H1 (cell line): Measurements from ENCODE around the gene LRRC23. TPM values are rescaled to one million over a fixed set of nuclear protein-coding genes. Genes with fewer than 3 reads are reported as not detected.

ENCODE experiments used
- CTCF ChIA-PET: fragments of 300-600 bp; sonication (Branson Sonifier 250); formaldehyde crosslinking; loops from one replicate; lab custom pipeline; 2021; ENCODE audit not compliant: partially characterized antibody; lab: Charles Lee
- POLR2A ChIA-PET: fragments of 300-600 bp; sonication (Branson Sonifier 250); formaldehyde crosslinking; loops from one replicate; lab custom pipeline; 2021; ENCODE audit warnings: inconsistent platforms; ENCODE audit not compliant: partially characterized antibody; lab: Charles Lee
- DNase-seq, 2 experiments: peaks; one replicate each; pipeline versions ENCODE4 v3.0.0 to v3.0.0-alpha.2; 2010 to 2022; ENCODE audit warnings: low spot score in 2 of 2, low read depth in 1 of 2, mixed read lengths in 1 of 2
- FAIRE-seq: peaks from 2 replicates; lab custom pipeline; 2011; peaks lifted over from hg19 to GRCh38; lab: Jason Lieb, UNC
- H2AFZ ChIP-seq: 2 replicates; pipeline ENCODE4 v1.8.1; 2012; ENCODE audit warnings: low read length, inconsistent platforms
- H2AK5ac ChIP-seq: 2 replicates; pipeline ENCODE4 v1.6.1; 2013; ENCODE audit warnings: low read depth, low read length
- H2BK120ac ChIP-seq: replicated peaks from 2 replicates; pipeline ENCODE3; 2013; ENCODE audit warnings: low read depth, low read length, inconsistent platforms
- H2BK12ac ChIP-seq: 2 replicates; pipeline ENCODE4 v1.6.1; 2013; ENCODE audit warnings: low read depth, low read length
- H2BK15ac ChIP-seq: 2 replicates; pipeline ENCODE4 v1.6.1; 2013; ENCODE audit warnings: low read length
- H2BK20ac ChIP-seq: 2 replicates; pipeline ENCODE4 v1.6.1; 2013; ENCODE audit warnings: low read length
- H2BK5ac ChIP-seq: 2 replicates; pipeline ENCODE4 v1.6.1; 2013; ENCODE audit warnings: low read depth, low read length
- H3K14ac ChIP-seq: 2 replicates; pipeline ENCODE4 v1.6.1; 2013; ENCODE audit warnings: inconsistent platforms; ENCODE audit not compliant: insufficient read length
- H3K18ac ChIP-seq: 2 replicates; pipeline ENCODE4 v1.6.1; 2013; ENCODE audit warnings: low read length; ENCODE audit errors: extremely low read depth
- H3K23ac ChIP-seq: 2 replicates; pipeline ENCODE4 v1.6.1; 2013; ENCODE audit warnings: inconsistent platforms; ENCODE audit not compliant: insufficient read length
- H3K23me2 ChIP-seq: 2 replicates; pipeline ENCODE4 v1.6.1; 2013; ENCODE audit warnings: low read depth, low read length
- H3K27ac ChIP-seq: 2 replicates; pipeline ENCODE4 v1.6.1; 2011; ENCODE audit warnings: low read depth, low read length, inconsistent platforms
- H3K27me3 ChIP-seq, 4 experiments: replicated peaks in 1 of 4; 1 replicate in 1 of 4; 2 replicates in 3 of 4; pipeline versions ENCODE4 v1.6.1 to v1.8.1; 2011 to 2013; ENCODE audit warnings: low read length in 3 of 4, mild to moderate bottlenecking in 3 of 4, inconsistent platforms in 2 of 4, mixed read lengths in 2 of 4, moderate library complexity in 1 of 4; ENCODE audit not compliant: control insufficient read depth in 3 of 4, insufficient read depth in 3 of 4; ENCODE audit errors: extremely low read depth in 1 of 4
- H3K36me3 ChIP-seq, 4 experiments: 2 replicates each; pipeline versions ENCODE4 v1.6.1 to v1.8.1; 2011 to 2013; ENCODE audit warnings: mild to moderate bottlenecking in 4 of 4, low read length in 3 of 4, moderate library complexity in 2 of 4, control low read depth in 1 of 4, inconsistent platforms in 1 of 4; ENCODE audit not compliant: insufficient read depth in 4 of 4, control insufficient read depth in 2 of 4
- H3K4ac ChIP-seq: replicated peaks from 2 replicates; pipeline ENCODE3; 2013; ENCODE audit warnings: low read length, low read depth, mixed read lengths, inconsistent platforms; ENCODE audit not compliant: insufficient read length
- H3K4me1 ChIP-seq, 4 experiments: replicated peaks in 1 of 4; 1 replicate in 1 of 4; 2 replicates in 3 of 4; pipeline versions ENCODE4 v1.6.1 to v1.8.1; 2011 to 2013; ENCODE audit warnings: low read length in 3 of 4, inconsistent platforms in 2 of 4, mixed read lengths in 1 of 4; ENCODE audit not compliant: insufficient read depth in 4 of 4, control insufficient read depth in 3 of 4
- H3K4me2 ChIP-seq, 2 experiments: 2 replicates each; pipeline versions ENCODE4 v1.6.1 to v1.8.1; 2011 to 2013; ENCODE audit warnings: low read depth in 2 of 2, low read length in 2 of 2, control low read depth in 1 of 2, inconsistent platforms in 1 of 2, mild to moderate bottlenecking in 1 of 2; ENCODE audit not compliant: insufficient read depth in 1 of 2
- H3K4me3 ChIP-seq, 4 experiments: fragments of 200-600, 300-600 bp in 1 of 4; sonication (generic), shearing (Covaris generic), sonication (Bioruptor Twin) in 1 of 4; 2 replicates each; pipeline versions ENCODE4 v1.5.1 to v1.8.1; 2011 to 2016; ENCODE audit warnings: low read length in 4 of 4, low read depth in 3 of 4, control low read depth in 2 of 4, inconsistent platforms in 2 of 4, mild to moderate bottlenecking in 2 of 4, mixed read lengths in 1 of 4, moderate library complexity in 1 of 4; ENCODE audit not compliant: insufficient read depth in 2 of 4; ENCODE audit errors: extremely low read depth in 1 of 4
- H3K56ac ChIP-seq: replicated peaks from 2 replicates; pipeline ENCODE3; 2013; ENCODE audit warnings: low read depth, mild to moderate bottlenecking, mixed read lengths, low read length, inconsistent platforms; ENCODE audit not compliant: insufficient read length
- H3K79me1 ChIP-seq: 2 replicates; pipeline ENCODE4 v1.6.1; 2013; ENCODE audit warnings: low read depth, low read length, control low read depth
- H3K79me2 ChIP-seq, 2 experiments: 2 replicates each; pipeline versions ENCODE4 v1.6.1 to v1.8.1; 2012 to 2013; ENCODE audit warnings: low read length in 2 of 2, mild to moderate bottlenecking in 2 of 2, inconsistent platforms in 1 of 2; ENCODE audit not compliant: insufficient read depth in 2 of 2, control insufficient read depth in 1 of 2
- H3K9ac ChIP-seq, 4 experiments: replicated peaks in 1 of 4; 1 replicate in 1 of 4; 2 replicates in 3 of 4; pipeline versions ENCODE4 v1.6.1 to v1.8.1; 2011 to 2013; ENCODE audit warnings: low read depth in 3 of 4, low read length in 3 of 4, control low read depth in 2 of 4, mild to moderate bottlenecking in 2 of 4, moderate library complexity in 2 of 4, inconsistent platforms in 1 of 4; ENCODE audit errors: extremely low read depth in 1 of 4
- H3K9me3 ChIP-seq, 2 experiments: 2 replicates each; pipeline versions ENCODE4 v1.6.1 to v1.8.1; 2012 to 2013; ENCODE audit warnings: mild to moderate bottlenecking in 2 of 2, moderate library complexity in 2 of 2, control low read depth in 1 of 2, inconsistent platforms in 1 of 2, low read depth in 1 of 2, low read length in 1 of 2, mixed read lengths in 1 of 2; ENCODE audit not compliant: insufficient read depth in 2 of 2
- H4K20me1 ChIP-seq, 2 experiments: replicated peaks in 1 of 2; 2 replicates each; pipeline versions ENCODE3 to v1.8.1; 2011 to 2013; ENCODE audit warnings: inconsistent platforms in 2 of 2, low read length in 2 of 2, mild to moderate bottlenecking in 1 of 2; ENCODE audit not compliant: insufficient read depth in 2 of 2, control insufficient read depth in 1 of 2
- H4K5ac ChIP-seq: 2 replicates; pipeline ENCODE4 v1.6.1; 2013; ENCODE audit warnings: low read length, low read depth, mixed read lengths, inconsistent platforms; ENCODE audit not compliant: insufficient read length
- H4K8ac ChIP-seq: 2 replicates; pipeline ENCODE4 v1.8.0; 2013; ENCODE audit warnings: mild to moderate bottlenecking, moderate library complexity, low read length, inconsistent platforms; ENCODE audit not compliant: insufficient read depth; ENCODE audit errors: extremely low read depth
- H4K91ac ChIP-seq: replicated peaks from 2 replicates; pipeline ENCODE3; 2013; ENCODE audit warnings: low read length, mixed read lengths, inconsistent platforms; ENCODE audit not compliant: insufficient read length
- ASH2L ChIP-seq: fragments of 200-600, 300-600 bp; sonication (generic); IDR thresholded peaks from one replicate; pipeline ENCODE4 v1.7.1; 2017; ENCODE audit warnings: low read length
- CBX8 ChIP-seq: fragments of 300-800, 300-1000 bp; sonication (generic); IDR thresholded peaks from 2 replicates; pipeline ENCODE4 v1.7.1; 2016; ENCODE audit warnings: low read depth, low read length, borderline replicate concordance
- HDAC2 ChIP-seq, 2 experiments: fragments of 300-600 bp in 1 of 2; sonication (generic) in 1 of 2; IDR thresholded peaks; 2 replicates each; pipeline ENCODE4 v1.6.1; 2011 to 2012; ENCODE audit warnings: low read depth in 2 of 2, low read length in 2 of 2, mild to moderate bottlenecking in 2 of 2, moderate library complexity in 2 of 2, borderline replicate concordance in 1 of 2, inconsistent platforms in 1 of 2
- KDM4A ChIP-seq: IDR thresholded peaks from one replicate; pipeline ENCODE4 v1.7.1; 2012; ENCODE audit warnings: low read depth, mild to moderate bottlenecking, moderate library complexity, low read length, inconsistent platforms; ENCODE audit not compliant: severe bottlenecking
- ZNF274 ChIP-seq: IDR thresholded peaks from 2 replicates; pipeline ENCODE4 v1.7.0; 2012; ENCODE audit warnings: low read length, borderline replicate concordance; ENCODE audit errors: extremely low read depth
- WGBS, 2 experiments: shearing (Covaris generic) in 1 of 2; methylation state at CpG; one replicate each; pipeline versions ENCODE4 v1.1.6 to v1.1.7; 2013 to 2015; ENCODE audit warnings: low lambda C conversion rate in 2 of 2, mixed read lengths in 2 of 2, inconsistent platforms in 1 of 2, low coverage in 1 of 2, missing lambda C conversion rate in 1 of 2; ENCODE audit not compliant: insufficient replicate concordance in 2 of 2, insufficient coverage in 1 of 2, insufficient read length in 1 of 2; ENCODE audit errors: extremely low coverage in 1 of 2, missing lambda C conversion rate in 1 of 2; 5-methylcytosine and 5-hydroxymethylcytosine counted together
- polyA plus RNA-seq, 7 experiments: library from polyadenylated mRNA; depleted of rRNA in 3 of 7; stranded (reverse) in 5 of 7; unstranded in 2 of 7; fragments of >200 nt in 5 of 7; fragments of 200-250 nt in 2 of 7; gene quantifications; 1 replicate in 5 of 7; 2 replicates in 1 of 7; 4 replicates in 1 of 7; pipeline versions ENCODE4 v1.2.1 to v1.2.3, GENCODE V29; 2011 to 2013; ENCODE audit warnings: missing spikeins in 2 of 7, mixed read lengths in 2 of 7
- total RNA-seq: library from RNA; stranded (reverse); fragmentation: NEBNext Ultra II Directional; extraction: Animal tissue kit (Norgen Biotek cat#: 25700); gene quantifications from 2 replicates; pipeline ENCODE4 v1.2.1, GENCODE V29; 2021

The LRRC23 gene
- total and polyA plus RNA-seq, 2 of the 8 experiments (the other 6 are each of a cell fraction or from before 2014, with no cell fraction given) = 2.5 to 3.6 TPM

DNA sequence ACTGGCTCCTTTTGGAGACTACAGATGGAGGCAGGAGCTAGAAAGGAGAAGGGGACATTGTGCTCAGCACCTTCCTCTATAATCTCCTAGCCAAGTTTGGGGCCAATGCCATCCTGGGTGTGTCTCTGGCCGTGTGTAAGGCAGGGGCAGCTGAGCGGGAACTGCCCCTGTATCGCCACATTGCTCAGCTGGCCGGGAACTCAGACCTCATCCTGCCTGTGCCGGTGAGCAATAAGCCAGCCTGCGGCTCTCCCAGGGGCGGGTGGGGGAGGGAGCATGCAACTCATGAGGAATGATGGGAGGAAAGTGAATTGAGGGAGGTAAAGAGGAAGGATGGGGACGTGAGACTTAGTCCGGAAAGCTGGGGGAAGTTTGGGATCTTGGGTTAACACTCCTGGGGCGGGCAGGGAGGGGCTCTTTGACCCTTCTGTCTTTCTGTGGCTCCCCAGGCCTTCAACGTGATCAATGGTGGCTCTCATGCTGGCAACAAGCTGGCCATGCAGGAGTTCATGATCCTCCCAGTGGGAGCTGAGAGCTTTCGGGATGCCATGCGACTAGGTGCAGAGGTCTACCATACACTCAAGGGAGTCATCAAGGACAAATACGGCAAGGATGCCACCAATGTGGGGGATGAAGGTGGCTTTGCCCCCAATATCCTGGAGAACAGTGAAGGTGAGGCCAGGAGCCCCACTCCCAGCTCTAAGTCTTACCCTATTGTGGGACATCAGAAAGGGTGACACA lies 13.0 kb downstream of the LRRC23 start:
- Histone ChIP-seq H2BK15ac (no peak overlapping the region), H2AK5ac (no peak overlapping the region), H3K79me2 (peaks cover 0 to 9% of the 10 kb centered on the region in 2 experiments; a peak in 1 of 4 replicates), H3K4me1 (peaks cover 0 to 18% (median 9%) of the 10 kb centered on the region in 4 experiments; a peak in 6 of 7 replicates), H3K36me3 (peaks cover 26 to 64% (median 43%) of the 10 kb centered on the region in 4 experiments), H3K9ac (no peak overlapping the region), H4K91ac (no peak overlapping the region), H4K8ac (no peak overlapping the region), H3K56ac (no peak overlapping the region), H3K79me1 (peaks cover 4% of the 10 kb centered on the region), H3K23ac (no peak overlapping the region), H3K27me3 (no peaks in the 10 kb centered on the region), H2BK12ac (no peak overlapping the region), H3K9me3 (no peaks in the 10 kb centered on the region), H4K5ac (no peak overlapping the region), H2BK5ac (no peak overlapping the region), H3K14ac (no peak overlapping the region), H2AFZ (no peak overlapping the region), H3K4me3 (no peak overlapping the region), H3K18ac (no peak overlapping the region), H2BK120ac (no peak overlapping the region), H3K4ac (no peak overlapping the region), H3K27ac (no peak overlapping the region), H2BK20ac (no peak overlapping the region), H4K20me1 (peaks cover 0 to 4% of the 10 kb centered on the region in 2 experiments), H3K4me2 (no peak overlapping the region; a peak in 1 of 4 replicates), H3K23me2 (peaks cover 11% of the 10 kb centered on the region; the same call in 1 of the 2 replicates)
- FAIRE-seq = no peak
- CTCF ChIA-PET = interaction anchor here (0.8 to 9.3 kb wide), 8 partner anchors 8 to 52 kb away, joined by 3 to 74 read pairs (median 5); partner anchors contain the start of gene LRRC23
- POLR2A ChIA-PET = interaction anchor here (1.0 to 39.6 kb wide), 8 partner anchors 7 to 63 kb away, joined by 3 to 1027 read pairs (median 13); partner anchors contain the start of genes ATN1, C12orf57, LRRC23 and PTPN6
- DNase-seq = no peak
- TF ChIP-seq KDM4A (no peak), HDAC2 (IDR thresholded peaks at IDR 0.05; ENCODE audit: borderline replicate concordance in 1 of 2, low read depth in 2 of 2, low read length in 2 of 2) (no peak), ZNF274 (no peak), ASH2L (no peak), CBX8 (no peak)
- 90 to 100% methylated on average over 2 to 11 of the region's 14 CpGs for WGBS, 2 experiments
